ENCODE results near the gene KATNAL1. TPM values are rescaled to one million over a fixed set of nuclear protein-coding genes. Genes with fewer than 3 reads are reported as not detected.

The KATNAL1 gene
- 1 to 10 TPM in 3 of 4 donors, under 1 TPM in 1; 0.22 to 3.0 (median 1.5) TPM for polyA plus RNA-seq
- long read RNA-seq, donor 1 = 0 reads
- long read RNA-seq, donor 2 = 0 reads
- long read RNA-seq, donor 3, partial matches to known transcripts = 0 of 4 reads
- long read RNA-seq, donor 3, other reads (novel, unspliced or antisense) = 0 of 4 reads
- long read RNA-seq, donor 4 = 0 reads
- long read RNA-seq, donor 5 = 0 reads
- long read RNA-seq, donor 6, full-length matches to known transcripts = 1 of 1 reads
- long read RNA-seq, donor 6, partial matches to known transcripts = 0 of 1 reads
- long read RNA-seq, donor 6, other reads (novel, unspliced or antisense) = 0 of 1 reads
- long read RNA-seq, donor 7 = 0 reads
- long read RNA-seq, donor 8 = 0 reads
- long read RNA-seq, donor 9, partial matches to known transcripts = 0 of 1 reads
- long read RNA-seq, donor 9, other reads (novel, unspliced or antisense) = 0 of 1 reads
- long read RNA-seq, donor 10, full-length matches to known transcripts = 5 of 5 reads
- long read RNA-seq, donor 10, partial matches to known transcripts = 0 of 5 reads
- long read RNA-seq, donor 10, other reads (novel, unspliced or antisense) = 0 of 5 reads

DNA sequence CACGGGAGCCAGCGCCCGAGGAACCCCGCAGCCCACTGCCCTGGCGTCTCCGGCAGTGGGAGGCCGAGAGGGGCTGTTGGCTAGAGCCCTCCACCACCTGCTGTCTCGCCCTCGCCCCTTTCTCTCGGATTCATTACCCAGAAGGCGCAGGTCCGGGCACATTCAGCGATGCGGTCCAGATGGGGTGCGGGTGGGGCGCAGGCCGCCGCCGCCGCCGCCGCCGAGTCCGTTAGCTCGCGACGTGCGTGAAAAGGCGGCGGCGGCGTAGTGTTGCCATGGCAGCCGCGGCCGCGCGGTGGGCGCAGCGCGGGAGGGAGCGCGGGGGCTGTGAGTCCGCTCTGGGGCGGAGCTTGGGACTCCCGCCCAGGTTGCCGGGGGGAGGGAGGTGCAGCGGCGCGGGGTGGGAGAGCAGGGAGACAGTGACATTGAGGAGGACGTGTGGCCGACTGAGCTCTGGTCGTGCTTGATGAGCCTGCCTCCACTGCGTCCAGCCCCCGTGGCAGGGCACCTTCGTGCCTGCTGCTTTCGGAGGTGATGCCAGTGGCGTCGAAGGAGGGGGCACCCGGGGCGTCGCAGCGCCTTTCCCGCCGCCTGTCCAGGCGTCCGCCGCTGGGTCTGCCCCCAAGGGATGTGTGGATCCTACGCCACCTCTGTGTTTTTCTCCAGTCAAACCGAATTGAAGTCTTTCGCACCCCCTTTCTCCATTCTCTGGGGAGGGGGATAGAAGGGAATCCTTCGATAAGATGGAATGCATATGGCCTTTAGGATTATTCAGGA, at the start of gene KATNAL1:
KATNAL1 (minus strand) TSS at position 358 of the 777 bp plus-strand sequence. CDS start 23,774 bp downstream, outside the sequence.
- H3K36me3 ChIP-seq (ENCODE audit: control insufficient read depth in 3 of 3, insufficient read depth in 2 of 3, low read depth in 1 of 3, low read length in 3 of 3) = peaks cover 0 to 2% (median 0%) of the 10 kb centered on the region in 3 donors
- H3K27ac ChIP-seq (ENCODE audit: low read depth in 1 of 3, low read length in 2 of 3) = peak within 1 kb of the TSS; percentile 25 to 91 (median 76)
- H3K4me1 ChIP-seq (ENCODE audit: control insufficient read depth in 3 of 3, insufficient read depth in 2 of 3, low read depth in 1 of 3, low read length in 2 of 3) = no peaks in the 10 kb centered on the region
- no peaks in the 10 kb centered on the region for H3K27me3 ChIP-seq (ENCODE audit: control insufficient read depth in 3 of 3, insufficient read depth in 3 of 3, low read length in 3 of 3)
- whole genome bisulfite sequencing, 3 donors = 1% methylated on average over 47 to 71 of the region's 71 CpGs
- FAIRE-seq (no peak), DNase-seq (peak in 1 of 2 donors; percentile 38)
- H3K4me3 ChIP-seq (ENCODE audit: low read depth in 1 of 3, low read length in 3 of 3) = peak within 1 kb of the TSS; percentile 68 to 87 (median 83)
- no peaks in the 10 kb centered on the region for H3K9me3 ChIP-seq (ENCODE audit: control insufficient read depth in 2 of 2, insufficient read depth in 1 of 2, low read depth in 1 of 2, low read length in 1 of 2)

GRCh38 chr13:30355839-30356238, 48.5 kb upstream of the KATNAL1 start:
- peaks cover 0 to 15% of the 10 kb centered on the region in 2 donors for H3K9me3 ChIP-seq (ENCODE audit: control insufficient read depth in 2 of 2, insufficient read depth in 1 of 2, low read depth in 1 of 2, low read length in 1 of 2)
- H3K27ac ChIP-seq (ENCODE audit: low read depth in 1 of 3, low read length in 2 of 3) = no peak overlapping the region
- H3K27me3 ChIP-seq (ENCODE audit: control insufficient read depth in 3 of 3, insufficient read depth in 3 of 3, low read length in 3 of 3) = no peaks in the 10 kb centered on the region
- FAIRE-seq = no peak
- H3K4me3 ChIP-seq (ENCODE audit: low read depth in 1 of 3, low read length in 3 of 3) = no peak overlapping the region
- WGBS, 3 donors = 79 to 88% (median 79%) methylated on average over 6 of the region's 6 CpGs
- H3K36me3 ChIP-seq (ENCODE audit: control insufficient read depth in 3 of 3, insufficient read depth in 2 of 3, low read depth in 1 of 3, low read length in 3 of 3) = no peaks in the 10 kb centered on the region
- DNase-seq = no peak
- no peaks in the 10 kb centered on the region for H3K4me1 ChIP-seq (ENCODE audit: control insufficient read depth in 3 of 3, insufficient read depth in 2 of 3, low read depth in 1 of 3, low read length in 2 of 3)

DNA sequence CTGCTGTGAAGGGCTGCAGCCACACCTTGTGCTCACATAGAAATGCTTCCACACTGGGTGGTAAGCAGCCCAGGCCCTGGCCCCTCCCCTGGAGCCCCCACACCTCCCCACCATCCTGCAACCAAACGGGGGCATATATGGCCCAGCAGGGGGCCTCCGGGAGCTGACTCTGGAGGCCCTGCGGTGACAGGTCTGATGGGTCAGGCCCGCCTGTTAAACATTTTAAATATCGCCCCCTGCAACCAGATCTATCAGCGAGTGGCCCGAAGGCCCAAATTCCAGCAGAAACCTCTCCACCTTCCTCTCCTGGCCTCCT, 48.0 kb upstream of the KATNAL1 start:
- no peaks in the 10 kb centered on the region for H3K36me3 ChIP-seq (ENCODE audit: control insufficient read depth in 3 of 3, insufficient read depth in 2 of 3, low read depth in 1 of 3, low read length in 3 of 3)
- peak in 1 of 2 donors; percentile 46 for DNase-seq
- peaks cover 0 to 15% of the 10 kb centered on the region in 2 donors for H3K9me3 ChIP-seq (ENCODE audit: control insufficient read depth in 2 of 2, insufficient read depth in 1 of 2, low read depth in 1 of 2, low read length in 1 of 2)
- H3K27ac ChIP-seq (ENCODE audit: low read depth in 1 of 3, low read length in 2 of 3) = no peak overlapping the region
- H3K4me3 ChIP-seq (ENCODE audit: low read depth in 1 of 3, low read length in 3 of 3) = no peak overlapping the region
- WGBS, 3 donors = 55 to 72% (median 71%) methylated on average over 7 of the region's 7 CpGs
- no peak for FAIRE-seq
- no peaks in the 10 kb centered on the region for H3K4me1 ChIP-seq (ENCODE audit: control insufficient read depth in 3 of 3, insufficient read depth in 2 of 3, low read depth in 1 of 3, low read length in 2 of 3)
- H3K27me3 ChIP-seq (ENCODE audit: control insufficient read depth in 3 of 3, insufficient read depth in 3 of 3, low read length in 3 of 3) = no peaks in the 10 kb centered on the region

DNA sequence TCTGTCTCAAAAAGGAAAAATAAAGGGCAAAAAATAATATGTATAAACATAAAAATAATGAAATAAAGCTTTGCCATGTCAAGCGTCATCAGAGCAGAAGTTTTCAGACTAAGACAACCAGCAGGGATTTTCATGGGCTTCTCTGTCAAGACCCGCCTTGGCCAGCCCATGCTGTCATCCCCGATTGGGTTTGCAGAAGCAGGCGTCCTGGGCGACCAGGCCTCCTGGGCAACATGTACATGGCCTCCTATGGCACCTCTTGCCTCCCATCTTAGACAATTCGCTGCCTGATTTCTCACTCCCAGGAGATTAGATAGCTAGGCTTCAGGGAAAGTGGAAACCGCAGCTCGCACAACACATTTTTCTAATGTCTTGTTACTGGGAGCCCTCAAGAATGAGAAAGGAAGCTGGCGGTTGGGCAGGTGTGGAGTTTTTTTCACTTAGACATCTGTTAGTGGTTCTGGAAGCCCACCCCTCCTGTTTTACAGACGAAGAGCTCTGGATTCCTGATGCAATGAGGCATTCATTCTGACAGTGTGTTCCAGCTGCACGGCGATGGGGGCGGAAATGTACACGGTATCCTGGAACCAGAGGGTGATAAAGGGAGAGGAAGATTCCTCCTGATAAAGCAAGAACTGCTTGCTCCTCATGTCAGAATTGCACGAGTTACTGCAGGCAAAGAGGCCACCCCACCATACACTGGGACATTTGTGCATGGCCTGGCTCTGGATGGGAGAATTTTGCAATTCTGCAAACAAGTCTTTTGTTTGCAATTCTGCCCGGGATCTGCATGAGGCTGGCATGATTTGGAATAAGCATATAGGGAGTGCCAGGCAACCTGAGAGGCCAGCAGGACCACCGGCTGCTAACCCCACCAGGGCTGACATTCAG, 47.4 kb upstream of the KATNAL1 start:
- DNase-seq = no peak
- no peak overlapping the region for H3K4me3 ChIP-seq (ENCODE audit: low read depth in 1 of 3, low read length in 3 of 3)
- no peaks in the 10 kb centered on the region for H3K4me1 ChIP-seq (ENCODE audit: control insufficient read depth in 3 of 3, insufficient read depth in 2 of 3, low read depth in 1 of 3, low read length in 2 of 3)
- no peak for FAIRE-seq
- no peaks in the 10 kb centered on the region for H3K27me3 ChIP-seq (ENCODE audit: control insufficient read depth in 3 of 3, insufficient read depth in 3 of 3, low read length in 3 of 3)
- WGBS, 3 donors = 80 to 88% (median 86%) methylated on average over 17 of the region's 17 CpGs
- no peaks in the 10 kb centered on the region for H3K36me3 ChIP-seq (ENCODE audit: control insufficient read depth in 3 of 3, insufficient read depth in 2 of 3, low read depth in 1 of 3, low read length in 3 of 3)
- H3K9me3 ChIP-seq (ENCODE audit: control insufficient read depth in 2 of 2, insufficient read depth in 1 of 2, low read depth in 1 of 2, low read length in 1 of 2) = peaks cover 0 to 15% of the 10 kb centered on the region in 2 donors
- H3K27ac ChIP-seq (ENCODE audit: low read depth in 1 of 3, low read length in 2 of 3) = no peak overlapping the region

DNA sequence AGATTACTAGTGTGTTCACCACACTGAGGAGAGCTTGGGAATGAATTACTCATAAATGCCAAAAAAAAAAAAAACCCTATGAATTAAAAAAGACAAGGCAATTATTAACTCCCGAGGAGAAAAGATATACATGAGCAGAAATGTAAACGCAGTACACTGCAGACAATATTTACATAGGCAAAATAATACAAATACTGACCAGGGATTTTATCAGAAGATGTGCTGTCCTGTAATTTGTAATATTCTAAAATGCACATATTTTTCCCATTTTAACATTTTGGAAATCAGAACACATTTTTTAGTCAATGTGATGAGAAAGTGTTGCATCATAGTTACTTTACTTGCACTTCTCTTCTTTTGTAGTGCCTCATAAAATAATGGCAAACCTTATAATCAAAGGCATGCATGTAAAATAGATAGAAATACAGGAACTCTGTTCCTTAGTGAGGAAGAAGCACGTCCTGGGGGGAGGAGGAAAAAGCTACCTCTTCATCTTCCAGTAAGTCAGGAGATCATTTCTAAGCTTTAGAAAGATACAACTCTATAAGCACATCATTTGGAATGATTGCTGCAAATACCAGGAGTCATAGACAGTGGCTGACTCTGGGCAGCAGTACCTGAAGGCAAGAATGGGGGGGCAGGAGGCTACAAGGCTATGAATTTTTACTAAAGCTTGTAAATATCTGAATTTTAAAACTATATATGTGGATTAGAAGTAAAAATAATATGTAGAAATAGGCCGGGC, 46.3 kb upstream of the KATNAL1 start:
- Histone ChIP-seq H3K4me1 (ENCODE audit: control insufficient read depth in 3 of 3, insufficient read depth in 2 of 3, low read depth in 1 of 3, low read length in 2 of 3) (no peaks in the 10 kb centered on the region), H3K27ac (ENCODE audit: low read depth in 1 of 3, low read length in 2 of 3) (no peak overlapping the region), H3K9me3 (ENCODE audit: control insufficient read depth in 2 of 2, insufficient read depth in 1 of 2, low read depth in 1 of 2, low read length in 1 of 2) (peaks cover 0 to 15% of the 10 kb centered on the region in 2 donors), H3K4me3 (ENCODE audit: low read depth in 1 of 3, low read length in 3 of 3) (no peak overlapping the region), H3K36me3 (ENCODE audit: control insufficient read depth in 3 of 3, insufficient read depth in 2 of 3, low read depth in 1 of 3, low read length in 3 of 3) (no peaks in the 10 kb centered on the region), H3K27me3 (ENCODE audit: control insufficient read depth in 3 of 3, insufficient read depth in 3 of 3, low read length in 3 of 3) (no peaks in the 10 kb centered on the region)
- DNase-seq = no peak
- no peak for FAIRE-seq
- 82 to 89% (median 84%) methylated on average over 4 of the region's 4 CpGs for WGBS, 3 donors

DNA sequence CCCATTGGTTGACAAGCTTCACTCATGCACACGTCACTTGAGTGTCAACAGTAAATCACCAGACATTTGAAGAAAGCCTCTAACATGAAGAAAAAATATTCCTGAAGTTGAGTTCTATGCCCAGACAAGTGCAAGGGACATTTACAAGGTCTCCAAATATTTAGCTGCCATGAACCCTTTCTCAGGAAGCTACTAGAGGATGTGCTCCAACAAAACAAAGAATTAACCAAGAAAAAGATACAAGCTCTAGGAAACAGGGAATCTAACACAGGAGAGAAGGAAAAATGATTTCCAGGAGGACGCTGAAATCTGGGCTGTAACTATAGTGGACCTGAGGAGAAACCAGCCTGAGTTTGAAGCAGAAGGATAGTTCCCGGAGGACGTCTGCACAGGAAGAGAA, 45.7 kb upstream of the KATNAL1 start:
- no peak for DNase-seq
- Histone ChIP-seq H3K27ac (ENCODE audit: low read depth in 1 of 3, low read length in 2 of 3) (no peak overlapping the region), H3K4me3 (ENCODE audit: low read depth in 1 of 3, low read length in 3 of 3) (no peak overlapping the region), H3K36me3 (ENCODE audit: control insufficient read depth in 3 of 3, insufficient read depth in 2 of 3, low read depth in 1 of 3, low read length in 3 of 3) (no peaks in the 10 kb centered on the region), H3K9me3 (ENCODE audit: control insufficient read depth in 2 of 2, insufficient read depth in 1 of 2, low read depth in 1 of 2, low read length in 1 of 2) (peaks cover 0 to 15% of the 10 kb centered on the region in 2 donors), H3K27me3 (ENCODE audit: control insufficient read depth in 3 of 3, insufficient read depth in 3 of 3, low read length in 3 of 3) (no peaks in the 10 kb centered on the region), H3K4me1 (ENCODE audit: control insufficient read depth in 3 of 3, insufficient read depth in 2 of 3, low read depth in 1 of 3, low read length in 2 of 3) (no peaks in the 10 kb centered on the region)
- no peak for FAIRE-seq
- WGBS, 3 donors = 94 to 97% (median 97%) methylated on average over 4 of the region's 4 CpGs

DNA sequence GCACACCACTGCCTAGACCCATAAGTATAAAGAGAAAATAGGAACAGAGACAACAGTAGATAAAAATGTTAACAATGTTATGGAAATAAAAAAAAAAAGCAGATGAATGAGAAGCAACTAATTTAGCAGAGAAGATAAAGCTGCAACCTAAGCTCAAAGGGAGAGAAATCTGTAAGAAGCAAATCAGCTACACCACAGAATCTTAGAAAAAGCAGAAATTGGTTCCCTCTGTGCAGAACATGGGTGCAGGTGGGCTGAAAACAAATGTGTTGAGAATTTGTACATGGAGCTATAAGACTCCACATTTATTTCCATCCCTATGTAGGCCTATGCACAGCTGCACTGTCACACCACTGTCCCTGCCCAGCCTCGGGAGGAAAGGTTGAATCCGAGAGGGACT, 44.8 kb upstream of the KATNAL1 start:
- DNase-seq = no peak
- H3K27ac ChIP-seq (ENCODE audit: low read depth in 1 of 3, low read length in 2 of 3) = no peak overlapping the region
- H3K27me3 ChIP-seq (ENCODE audit: control insufficient read depth in 3 of 3, insufficient read depth in 3 of 3, low read length in 3 of 3) = no peaks in the 10 kb centered on the region
- no peak overlapping the region for H3K4me3 ChIP-seq (ENCODE audit: low read depth in 1 of 3, low read length in 3 of 3)
- no peaks in the 10 kb centered on the region for H3K4me1 ChIP-seq (ENCODE audit: control insufficient read depth in 3 of 3, insufficient read depth in 2 of 3, low read depth in 1 of 3, low read length in 2 of 3)
- H3K9me3 ChIP-seq (ENCODE audit: control insufficient read depth in 2 of 2, insufficient read depth in 1 of 2, low read depth in 1 of 2, low read length in 1 of 2) = peaks cover 0 to 15% of the 10 kb centered on the region in 2 donors
- no peak for FAIRE-seq
- no peaks in the 10 kb centered on the region for H3K36me3 ChIP-seq (ENCODE audit: control insufficient read depth in 3 of 3, insufficient read depth in 2 of 3, low read depth in 1 of 3, low read length in 3 of 3)
- 94 to 95% (median 95%) methylated on average over 2 of the region's 2 CpGs for WGBS, 3 donors
